Activated CD4-positive, alpha-beta T cell treated with anti-CD3 and anti-CD28 coated beads, Interleukin-10, Interleukin-2, amounts not matched to agents 100 ng/mL and 50 ng/mL, durations not matched to agents 16 hours and 8 hours (primary cell): ENCODE measurements around the gene SLC15A1.

Experiments
- DNase-seq: peaks from one replicate; pipeline ENCODE4 v3.0.0-alpha.2; 2020

The SLC15A1 gene

GRCh38 chr13:98749501-98749900, 3.0 kb downstream of the SLC15A1 start:
- no peak for DNase-seq

DNA sequence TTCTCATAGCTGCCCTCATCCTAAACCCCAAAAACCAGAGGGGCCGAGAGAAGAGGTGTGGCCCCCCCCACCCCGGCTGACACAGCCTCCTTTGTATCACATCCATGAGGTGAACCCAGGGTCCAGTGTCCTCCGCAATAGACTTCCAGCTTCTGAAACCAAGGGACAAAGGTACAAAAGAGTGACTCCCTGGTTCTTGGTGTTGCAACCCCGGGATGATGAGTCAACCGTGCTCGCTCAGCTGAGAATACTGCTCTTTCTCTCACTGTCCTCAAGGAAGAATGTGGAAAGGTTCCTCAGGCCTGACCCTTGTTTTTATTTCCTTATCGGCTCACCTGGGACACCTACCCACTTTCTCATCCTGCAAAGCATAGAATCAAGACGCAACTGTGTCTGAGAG, 5.5 kb downstream of the SLC15A1 start:
- no peak for DNase-seq

DNA sequence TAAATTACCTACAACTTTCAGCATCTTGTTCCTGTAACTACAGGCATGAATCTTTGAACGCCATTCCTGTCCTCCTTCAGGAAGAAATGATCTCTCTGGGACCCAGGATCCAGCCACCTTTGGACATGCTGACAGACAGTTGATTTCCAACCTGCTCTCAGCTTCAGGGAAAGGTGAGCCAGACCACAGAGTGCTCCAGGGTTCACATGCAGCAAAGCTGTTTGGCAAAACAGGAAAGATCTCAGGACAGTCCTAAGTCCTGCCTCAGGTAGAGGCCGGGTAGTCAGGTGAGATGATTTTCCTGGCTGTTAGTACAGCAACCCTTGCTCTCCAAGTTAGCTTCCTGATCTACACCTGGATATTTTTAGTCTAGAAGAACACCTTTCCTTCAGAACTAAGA, 9.1 kb downstream of the SLC15A1 start:
- DNase-seq: no peak

DNA sequence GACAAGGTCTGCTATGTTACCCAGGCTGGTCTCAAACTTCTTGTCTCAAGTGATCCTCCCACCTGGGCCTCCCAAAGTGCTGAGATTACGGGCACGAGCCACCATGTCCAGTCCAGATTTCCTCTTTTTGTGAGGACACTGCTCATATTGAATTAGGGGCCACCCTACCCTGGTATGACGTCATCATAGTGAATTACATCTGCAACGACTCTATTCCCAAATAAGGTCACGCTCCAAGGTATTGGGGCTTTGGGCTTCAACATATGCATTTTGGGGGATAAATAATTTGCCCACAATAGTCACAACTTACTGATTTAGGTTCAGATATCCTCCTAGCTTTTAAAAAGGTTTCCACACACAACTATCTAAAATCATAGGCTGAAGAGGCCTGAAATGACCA, 9.5 kb downstream of the SLC15A1 start:
- DNase-seq: no peak

DNA sequence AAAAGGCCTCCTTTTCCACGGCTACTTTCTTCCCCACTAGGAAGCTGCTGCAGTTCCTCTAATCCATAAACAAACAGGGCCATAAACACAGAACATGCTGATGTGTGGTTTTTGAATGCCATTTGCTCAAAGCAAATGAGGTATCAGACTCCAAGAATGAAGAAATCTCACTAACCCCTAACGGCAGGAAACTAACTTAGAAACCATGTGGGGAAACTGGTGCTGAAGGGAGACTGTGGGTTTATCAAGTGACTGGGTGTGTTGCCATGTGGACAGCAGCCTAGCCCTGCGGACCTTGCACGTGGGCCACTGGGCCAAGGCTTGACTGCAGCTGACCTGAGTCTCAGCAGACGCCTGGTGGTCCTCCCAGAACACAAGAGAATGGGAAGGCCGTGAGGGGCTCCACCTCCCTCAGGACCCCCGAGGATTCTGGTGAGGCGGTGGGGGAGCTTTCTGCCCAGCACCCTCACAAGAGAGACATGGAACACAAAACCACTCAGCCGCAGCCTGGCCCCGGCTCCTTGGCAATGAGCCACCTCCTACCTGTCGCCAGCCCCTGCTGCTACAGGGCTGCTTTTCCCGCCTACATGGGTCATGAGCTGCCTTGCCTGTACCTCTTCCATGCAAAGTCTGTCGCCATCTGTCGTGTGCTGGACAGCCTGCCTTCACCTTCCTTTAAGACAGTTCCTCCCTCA, 10.6 kb downstream of the SLC15A1 start:
- DNase-seq: no peak

GRCh38 chr13:98740131-98740530, 12.3 kb downstream of the SLC15A1 start:
- no peak for DNase-seq

DNA sequence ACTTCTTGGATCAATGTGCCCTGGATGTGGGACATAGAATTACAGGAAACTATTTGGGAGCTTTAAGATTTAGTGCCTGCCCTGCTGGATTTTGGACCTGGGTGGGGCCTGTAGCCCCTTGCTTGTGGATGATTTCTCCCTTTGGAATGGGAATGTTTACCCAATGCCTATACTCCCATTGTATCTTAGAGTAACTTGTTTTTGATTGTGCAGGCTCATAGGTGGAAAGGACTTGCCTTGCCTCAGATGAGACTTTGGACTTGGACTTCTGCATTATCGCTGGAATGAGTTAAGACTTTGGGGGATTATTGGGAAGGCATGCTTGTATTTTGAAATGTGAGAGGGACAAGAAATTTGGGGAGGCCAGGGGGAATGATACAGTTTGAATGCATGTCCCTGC, 13.5 kb downstream of the SLC15A1 start:
- no peak for DNase-seq

GRCh38 chr13:98738213-98738612, 14.3 kb downstream of the SLC15A1 start:
- DNase-seq: no peak

DNA sequence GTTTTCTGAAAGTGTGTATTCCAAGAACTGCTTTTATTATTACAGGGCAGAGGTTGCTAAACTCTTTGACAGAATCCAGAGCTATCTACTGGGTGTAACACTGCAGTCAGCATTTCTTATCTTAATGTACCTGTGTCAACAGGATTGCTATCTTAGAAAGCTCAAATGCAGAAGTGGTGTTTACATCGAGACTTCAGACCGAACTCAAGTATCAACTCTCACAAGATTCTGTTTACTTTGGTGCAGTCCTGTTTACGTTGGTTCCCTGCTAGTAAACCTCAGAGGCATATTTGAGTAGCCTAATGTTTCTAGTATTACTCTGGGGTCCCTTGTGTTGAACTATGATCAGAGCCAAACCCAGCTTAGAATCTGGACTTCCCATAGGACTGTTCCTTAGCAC, 20.5 kb downstream of the SLC15A1 start:
- DNase-seq: peak; percentile 5

DNA sequence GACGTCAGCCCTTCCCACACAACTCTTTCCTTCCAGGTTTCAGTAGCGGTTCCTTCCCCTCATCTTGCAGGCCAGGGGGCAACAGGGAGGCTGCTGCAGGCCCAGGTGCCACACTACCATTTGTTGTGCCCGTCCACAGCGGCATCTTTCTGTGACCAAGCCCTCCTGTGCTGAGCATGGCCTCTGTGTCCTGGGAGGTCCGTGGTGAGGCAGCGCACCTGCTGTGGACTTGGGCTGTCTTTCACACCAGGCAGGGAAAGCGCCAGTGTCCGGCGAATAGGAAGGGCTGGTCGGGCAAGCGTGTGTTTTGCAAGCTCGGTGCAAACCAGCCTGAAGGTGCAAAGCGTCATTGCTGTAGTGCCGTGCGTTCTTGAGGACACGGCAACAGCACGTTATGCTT, 21.4 kb downstream of the SLC15A1 start:
- DNase-seq: no peak

DNA sequence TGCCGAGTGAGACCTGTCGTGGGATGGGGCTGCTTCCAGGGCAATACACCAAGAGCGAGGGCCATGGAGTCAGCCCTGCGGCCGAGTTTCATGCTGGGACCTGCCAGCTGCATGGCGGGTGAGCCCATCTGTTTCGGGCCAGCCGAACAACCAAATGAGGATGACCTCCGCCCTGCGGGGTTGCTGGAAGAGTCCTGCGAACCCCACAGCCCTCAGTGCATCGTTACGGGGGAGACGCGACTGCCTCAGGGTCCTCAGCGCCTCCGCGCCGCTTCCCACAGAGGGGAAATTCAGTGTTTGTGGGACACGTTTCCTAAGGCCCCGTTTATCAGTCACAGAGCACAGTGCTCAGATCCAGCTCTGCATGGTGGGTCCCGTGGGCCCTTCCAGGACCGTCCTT, 22.0 kb downstream of the SLC15A1 start:
- DNase-seq: no peak

- no peak for DNase-seq
These were observed 22.8 kb downstream of the SLC15A1 start for GRCh38 chr13:98729658-98730057.

- no peak for DNase-seq
These were observed 29.5 kb downstream of the SLC15A1 start for GRCh38 chr13:98722958-98723357.

- no peak for DNase-seq
These were observed 30.5 kb downstream of the SLC15A1 start for GRCh38 chr13:98721825-98722510.

DNA sequence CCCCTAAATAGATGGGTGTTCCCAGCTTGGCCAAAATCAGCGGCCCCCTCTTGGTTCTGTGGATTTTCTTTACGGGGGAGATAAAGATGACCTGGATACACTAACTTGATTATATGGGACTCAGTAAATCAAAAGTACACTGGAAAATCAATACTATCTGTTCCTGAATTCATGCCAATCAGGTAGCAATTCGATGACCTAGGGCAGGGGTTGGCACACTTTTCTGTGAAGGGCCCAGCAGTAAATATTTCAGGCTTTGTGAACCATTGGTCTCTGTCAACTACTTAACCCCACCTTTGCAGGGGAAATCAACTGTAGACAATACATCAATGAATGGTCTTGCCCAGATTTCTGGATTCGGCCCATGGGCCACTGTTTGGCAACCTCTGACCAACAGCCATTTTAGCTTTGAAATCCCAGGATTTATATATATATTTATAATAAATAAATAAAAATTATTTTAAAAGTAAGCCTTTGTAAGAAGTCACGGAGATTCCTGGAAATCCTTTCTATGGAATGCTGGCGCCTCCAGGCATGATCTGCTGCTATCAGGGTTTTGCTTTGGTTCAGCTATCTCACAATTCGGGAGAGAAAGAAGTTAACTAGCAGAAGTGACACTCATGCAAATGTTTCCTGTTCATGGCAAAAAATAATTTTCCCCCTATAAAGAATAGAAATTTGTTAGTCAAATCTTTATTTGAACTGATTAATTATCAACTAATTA, 32.8 kb downstream of the SLC15A1 start:
- no peak for DNase-seq

GRCh38 chr13:98717891-98718290, 34.6 kb downstream of the SLC15A1 start:
- no peak for DNase-seq

- no peak for DNase-seq
These were observed 35.2 kb downstream of the SLC15A1 start for GRCh38 chr13:98717256-98717655.

GRCh38 chr13:98710521-98710920, 42.0 kb downstream of the SLC15A1 start:
- no peak for DNase-seq

DNA sequence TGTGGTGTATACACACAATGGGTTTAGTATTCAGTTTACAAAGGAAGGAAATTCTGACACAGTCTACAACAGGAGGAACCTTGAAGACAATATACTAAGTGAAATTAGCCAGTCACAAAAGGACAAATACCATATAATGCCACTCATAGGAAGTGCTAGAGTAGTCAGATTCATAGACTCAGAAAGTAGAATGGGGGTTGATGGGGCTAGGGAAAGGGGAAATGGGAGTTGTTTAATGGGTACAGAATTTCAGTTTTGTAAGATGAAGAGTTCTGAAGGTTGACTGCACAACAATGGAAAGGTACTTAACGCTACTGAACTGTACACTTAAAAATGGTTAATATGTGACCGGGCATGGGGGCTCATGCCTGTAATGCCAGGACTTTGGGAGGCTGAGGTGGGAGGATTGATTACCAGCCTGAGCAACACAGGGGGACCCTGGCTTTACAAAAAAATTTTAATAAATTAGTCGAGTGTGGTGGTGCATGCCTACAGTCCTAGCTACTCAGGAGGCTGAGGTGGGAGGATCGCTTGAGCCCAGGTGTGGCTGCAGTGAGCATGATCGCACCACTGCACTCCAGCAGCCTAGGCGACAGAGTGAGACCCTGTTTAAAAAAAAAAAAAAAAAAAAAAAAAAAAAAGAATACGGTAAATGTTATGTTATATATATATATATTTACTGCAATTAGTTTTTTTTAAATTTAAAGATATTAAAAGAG, 45.0 kb downstream of the SLC15A1 start:
- DNase-seq: no peak

GRCh38 chr13:98706446-98707110, 45.9 kb downstream of the SLC15A1 start:
- DNase-seq: no peak

DNA sequence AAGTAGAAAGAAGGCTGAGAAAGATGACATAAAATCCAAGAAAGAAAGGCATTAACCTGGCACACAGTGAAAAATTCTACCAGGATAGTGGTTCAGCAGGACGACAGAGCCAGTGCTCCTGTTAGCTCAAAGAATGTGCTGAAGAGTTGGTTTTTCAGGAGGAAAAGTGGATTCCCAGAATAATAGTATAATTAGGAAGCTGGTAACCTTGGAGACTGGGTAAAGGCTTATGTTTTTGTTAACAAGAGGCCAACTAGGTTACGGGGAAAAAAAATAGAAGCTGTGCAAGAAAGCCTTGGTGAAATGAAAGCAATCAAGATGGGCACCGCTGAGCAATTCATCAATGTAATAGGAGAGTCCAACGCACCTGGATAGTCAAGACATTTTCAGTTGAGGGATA, 54.7 kb downstream of the SLC15A1 start:
- DNase-seq: no peak

- no peak for DNase-seq
These were observed 58.7 kb downstream of the SLC15A1 start for GRCh38 chr13:98693756-98694155.

DNA sequence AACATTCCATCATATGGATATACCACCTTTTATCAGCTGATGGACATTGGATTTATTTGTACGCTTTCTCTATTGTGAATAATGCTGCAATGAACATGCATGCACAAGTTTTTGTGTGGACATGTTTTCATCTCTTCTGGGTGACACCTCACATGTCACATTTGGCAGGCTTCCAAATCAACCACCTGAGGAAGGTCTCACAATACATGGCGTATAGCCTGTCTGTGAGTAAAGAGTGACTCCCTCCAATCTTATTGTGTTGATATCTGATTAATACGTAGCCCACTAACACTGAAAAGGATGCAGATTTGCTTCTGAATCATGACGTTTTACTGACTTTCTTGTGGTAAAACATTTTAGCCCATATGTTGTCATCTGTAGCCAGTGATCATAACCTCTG, 61.1 kb downstream of the SLC15A1 start:
- DNase-seq: no peak
